Hepatocyte (in vitro differentiated cells): ENCODE data around the gene LRRK1.

Experiments
- EZH2 ChIP-seq: fragments of 200-600 bp; sonication (generic); IDR thresholded peaks from 2 replicates; pipeline ENCODE4 v1.6.1; 2016; ENCODE audit warnings: antibody characterized with exemption, mild to moderate bottlenecking, borderline replicate concordance
- EZH2phosphoT487 ChIP-seq: fragments of 200-600 bp; sonication (generic); IDR thresholded peaks from one replicate; pipeline ENCODE4 v1.6.1; 2018; ENCODE audit warnings: antibody characterized with exemption, mild to moderate bottlenecking, low read depth, moderate library complexity; ENCODE audit not compliant: unreplicated experiment, severe bottlenecking
- TF ChIP-seq, protein P1 (sequence below): fragments of 200-600 bp; sonication (generic); IDR thresholded peaks from 2 replicates; pipeline ENCODE4 v1.5.1; 2016; ENCODE audit warnings: antibody characterized with exemption, mild to moderate bottlenecking; ENCODE audit not compliant: poor library complexity

DNA sequence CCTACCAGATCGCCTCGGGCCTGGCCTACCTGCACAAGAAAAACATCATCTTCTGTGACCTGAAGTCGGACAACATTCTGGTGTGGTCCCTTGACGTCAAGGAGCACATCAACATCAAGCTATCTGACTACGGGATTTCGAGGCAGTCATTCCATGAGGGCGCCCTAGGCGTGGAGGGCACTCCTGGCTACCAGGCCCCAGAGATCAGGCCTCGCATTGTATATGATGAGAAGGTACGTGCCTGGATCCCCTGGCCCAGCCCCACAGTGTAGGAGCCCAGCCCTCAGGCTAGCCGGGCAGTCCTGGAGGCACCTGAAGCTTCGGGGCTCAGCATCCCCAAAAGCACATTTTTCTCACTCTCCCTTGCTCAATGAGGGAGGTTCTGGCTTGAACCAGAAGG, 135.8 kb downstream of the LRRK1 start:
- TF ChIP-seq, protein P1, sequence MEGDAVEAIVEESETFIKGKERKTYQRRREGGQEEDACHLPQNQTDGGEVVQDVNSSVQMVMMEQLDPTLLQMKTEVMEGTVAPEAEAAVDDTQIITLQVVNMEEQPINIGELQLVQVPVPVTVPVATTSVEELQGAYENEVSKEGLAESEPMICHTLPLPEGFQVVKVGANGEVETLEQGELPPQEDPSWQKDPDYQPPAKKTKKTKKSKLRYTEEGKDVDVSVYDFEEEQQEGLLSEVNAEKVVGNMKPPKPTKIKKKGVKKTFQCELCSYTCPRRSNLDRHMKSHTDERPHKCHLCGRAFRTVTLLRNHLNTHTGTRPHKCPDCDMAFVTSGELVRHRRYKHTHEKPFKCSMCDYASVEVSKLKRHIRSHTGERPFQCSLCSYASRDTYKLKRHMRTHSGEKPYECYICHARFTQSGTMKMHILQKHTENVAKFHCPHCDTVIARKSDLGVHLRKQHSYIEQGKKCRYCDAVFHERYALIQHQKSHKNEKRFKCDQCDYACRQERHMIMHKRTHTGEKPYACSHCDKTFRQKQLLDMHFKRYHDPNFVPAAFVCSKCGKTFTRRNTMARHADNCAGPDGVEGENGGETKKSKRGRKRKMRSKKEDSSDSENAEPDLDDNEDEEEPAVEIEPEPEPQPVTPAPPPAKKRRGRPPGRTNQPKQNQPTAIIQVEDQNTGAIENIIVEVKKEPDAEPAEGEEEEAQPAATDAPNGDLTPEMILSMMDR, result no peak
- TF ChIP-seq EZH2phosphoT487, result no peak
- no peak for TF ChIP-seq EZH2
